SK-N-MC (cell line): Measurements from ENCODE around the gene GPR39.

Experiments
- EZH2 ChIP-seq: fragments of 200-600 bp; sonication (generic); IDR thresholded peaks from one replicate; pipeline ENCODE4 v1.6.1; 2017; ENCODE audit warnings: antibody characterized with exemption
- FOXP2 ChIP-seq: optimal IDR thresholded peaks from 2 replicates; pipeline ENCODE3; 2011; ENCODE audit warnings: mild to moderate bottlenecking, moderate library complexity; ENCODE audit not compliant: insufficient read depth; ENCODE audit errors: extremely low read length, control extremely low read depth
- POLR2AphosphoS5 ChIP-seq: IDR thresholded peaks from 2 replicates; pipeline ENCODE4 v1.6.1; 2012; ENCODE audit warnings: mild to moderate bottlenecking, low read depth, low read length, borderline replicate concordance

DNA sequence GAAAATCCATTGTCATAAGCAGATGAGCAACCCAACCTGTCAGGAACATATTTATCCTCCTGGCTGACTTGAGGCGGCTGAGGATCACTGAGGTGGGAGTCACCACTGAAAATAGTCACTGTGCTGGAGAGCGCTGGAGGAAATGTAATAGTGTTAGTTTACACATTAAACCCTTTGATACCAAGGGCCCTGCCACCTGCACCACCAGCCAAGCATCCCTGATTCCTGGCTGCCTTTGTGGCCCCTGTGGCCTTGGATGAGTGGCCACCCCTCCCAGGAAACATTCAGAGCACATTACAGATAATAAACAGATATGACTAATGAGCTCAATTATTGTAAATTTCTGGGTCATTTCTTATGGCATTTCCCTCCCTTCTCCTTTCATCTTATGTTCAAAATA lies 147.5 kb downstream of the GPR39 start:
- no peak for TF ChIP-seq EZH2
- TF ChIP-seq POLR2AphosphoS5 = no peak
- TF ChIP-seq FOXP2 = no peak
